H9 (cell line): ENCODE data around the gene OSBPL10. TPM values are rescaled to one million over a fixed set of nuclear protein-coding genes. Genes with fewer than 3 reads are reported as not detected.

Experiments
- DNase-seq: peaks from one replicate; pipeline ENCODE4 v3.0.0-alpha.2; 2017
- H2AFZ ChIP-seq: one replicate; pipeline ENCODE4 v1.6.1; 2013; ENCODE audit warnings: mild to moderate bottlenecking, low read length, control low read depth, moderate library complexity
- H2AK5ac ChIP-seq: 2 replicates; pipeline ENCODE4 v1.6.1; 2013; ENCODE audit warnings: low read length, control low read depth, mixed read lengths; ENCODE audit not compliant: insufficient read length
- H2BK120ac ChIP-seq: one replicate; pipeline ENCODE4 v1.6.1; 2013; ENCODE audit warnings: low read depth, mild to moderate bottlenecking, low read length, control low read depth, inconsistent platforms; ENCODE audit not compliant: poor library complexity, severe bottlenecking
- H2BK12ac ChIP-seq: 2 replicates; pipeline ENCODE4 v1.6.1; 2013; ENCODE audit warnings: low read length, control low read depth, mixed read lengths, low read depth; ENCODE audit not compliant: insufficient read length
- H2BK15ac ChIP-seq: 2 replicates; pipeline ENCODE4 v1.6.1; 2013; ENCODE audit warnings: low read depth, low read length, control low read depth
- H2BK20ac ChIP-seq: one replicate; pipeline ENCODE4 v1.6.1; 2013; ENCODE audit warnings: low read depth, mild to moderate bottlenecking, low read length, control low read depth, inconsistent platforms; ENCODE audit not compliant: poor library complexity, severe bottlenecking
- H2BK5ac ChIP-seq: 2 replicates; pipeline ENCODE4 v1.6.1; 2013; ENCODE audit warnings: low read length, control low read depth, mixed read lengths; ENCODE audit not compliant: insufficient read length
- H3K14ac ChIP-seq: 2 replicates; pipeline ENCODE4 v1.6.1; 2013; ENCODE audit warnings: low read length, control low read depth; ENCODE audit not compliant: insufficient read depth
- H3K18ac ChIP-seq: 2 replicates; pipeline ENCODE4 v1.6.1; 2013; ENCODE audit warnings: low read depth, mild to moderate bottlenecking, mixed read lengths, low read length, control low read depth; ENCODE audit not compliant: insufficient read length
- H3K23ac ChIP-seq: 2 replicates; pipeline ENCODE4 v1.6.1; 2013; ENCODE audit warnings: low read length, control low read depth, mixed read lengths, low read depth; ENCODE audit not compliant: insufficient read length
- H3K23me2 ChIP-seq: 2 replicates; pipeline ENCODE4 v1.6.1; 2013; ENCODE audit warnings: low read depth, mild to moderate bottlenecking, mixed read lengths, low read length, control low read depth; ENCODE audit not compliant: insufficient read length, poor library complexity, severe bottlenecking
- H3K27ac ChIP-seq: 2 replicates; pipeline ENCODE4 v1.5.1; 2013; ENCODE audit warnings: low read length, control low read depth, mixed read lengths, low read depth; ENCODE audit not compliant: insufficient read length
- H3K27me3 ChIP-seq: 2 replicates; pipeline ENCODE4 v1.6.1; 2013; ENCODE audit warnings: low read length, control low read depth, inconsistent platforms; ENCODE audit not compliant: insufficient read depth
- H3K4ac ChIP-seq: 2 replicates; pipeline ENCODE4 v1.6.1; 2013; ENCODE audit warnings: low read depth, mild to moderate bottlenecking, control low read depth, inconsistent platforms, low read length, moderate library complexity
- H3K4me1 ChIP-seq: 2 replicates; pipeline ENCODE4 v1.6.1; 2013; ENCODE audit warnings: low read length, control low read depth, inconsistent platforms; ENCODE audit not compliant: insufficient read depth
- H3K4me2 ChIP-seq: 2 replicates; pipeline ENCODE4 v1.6.1; 2013; ENCODE audit warnings: low read length, control low read depth, mixed read lengths; ENCODE audit not compliant: insufficient read length, insufficient read depth
- H3K56ac ChIP-seq: 2 replicates; pipeline ENCODE4 v1.6.1; 2013; ENCODE audit warnings: low read depth, mild to moderate bottlenecking, mixed read lengths, low read length, control low read depth; ENCODE audit not compliant: insufficient read length
- H3K79me1 ChIP-seq: 2 replicates; pipeline ENCODE4 v1.6.1; 2013; ENCODE audit warnings: low read depth, mild to moderate bottlenecking, moderate library complexity, low read length, control low read depth, inconsistent platforms; ENCODE audit not compliant: insufficient read depth, poor library complexity, severe bottlenecking
- H3K79me2 ChIP-seq: 2 replicates; pipeline ENCODE4 v1.6.1; 2013; ENCODE audit warnings: low read length, control low read depth, inconsistent platforms; ENCODE audit not compliant: insufficient read depth
- H3K9ac ChIP-seq: 2 replicates; pipeline ENCODE4 v1.6.1; 2013; ENCODE audit warnings: low read length, control low read depth, mixed read lengths; ENCODE audit not compliant: insufficient read length; ENCODE audit errors: extremely low read depth
- H3K9me3 ChIP-seq: one replicate; pipeline ENCODE4 v1.6.1; 2013; ENCODE audit warnings: low read depth, low read length, inconsistent platforms; ENCODE audit not compliant: control insufficient read depth
- H3T11ph ChIP-seq: one replicate; pipeline ENCODE4 v1.6.1; 2013; ENCODE audit warnings: mild to moderate bottlenecking, low read length, control low read depth, inconsistent platforms
- H4K20me1 ChIP-seq: one replicate; pipeline ENCODE4 v1.6.1; 2013; ENCODE audit not compliant: control insufficient read depth, insufficient read length, insufficient read depth
- H4K5ac ChIP-seq: 2 replicates; pipeline ENCODE4 v1.6.1; 2013; ENCODE audit warnings: low read depth, mild to moderate bottlenecking, mixed read lengths, low read length, control low read depth; ENCODE audit not compliant: insufficient read length
- H4K8ac ChIP-seq: replicated peaks from 2 replicates; pipeline ENCODE4 v1.6.1; 2013; ENCODE audit warnings: low read length, control low read depth, mixed read lengths, low read depth; ENCODE audit not compliant: insufficient read length
- H4K91ac ChIP-seq: 2 replicates; pipeline ENCODE4 v1.6.1; 2013; ENCODE audit warnings: low read depth, mild to moderate bottlenecking, moderate library complexity, mixed read lengths, low read length, control low read depth; ENCODE audit not compliant: insufficient read length
- H3K27ac Mint-ChIP-seq, 3 experiments: 2 replicates in 2 of 3; 3 replicates in 1 of 3; pipeline ENCODE4 v1.8.0; 2020 to 2021; ENCODE audit warnings: mixed read lengths in 3 of 3, mild to moderate bottlenecking in 1 of 3, moderate library complexity in 1 of 3
- H3K27me3 Mint-ChIP-seq: 2 replicates; pipeline ENCODE4 v1.8.0; 2021; ENCODE audit warnings: low read depth, mild to moderate bottlenecking, moderate library complexity, mixed read lengths
- H3K36me3 Mint-ChIP-seq, 3 experiments: 2 replicates in 2 of 3; 3 replicates in 1 of 3; pipeline ENCODE4 v1.8.0; 2020 to 2021; ENCODE audit warnings: low read depth in 3 of 3, mixed read lengths in 3 of 3; ENCODE audit not compliant: insufficient read depth in 1 of 3
- H3K4me1 Mint-ChIP-seq, 2 experiments: 2 replicates each; pipeline ENCODE4 v1.8.0; 2020; ENCODE audit warnings: mixed read lengths in 2 of 2
- H3K4me3 Mint-ChIP-seq, 2 experiments: 2 replicates in 1 of 2; 3 replicates in 1 of 2; pipeline ENCODE4 v1.8.0; 2020 to 2021; ENCODE audit warnings: mild to moderate bottlenecking in 2 of 2, mixed read lengths in 2 of 2, moderate library complexity in 1 of 2
- H3K9me3 Mint-ChIP-seq, 2 experiments: 2 replicates in 1 of 2; 3 replicates in 1 of 2; pipeline ENCODE4 v1.8.0; 2020; ENCODE audit warnings: mild to moderate bottlenecking in 2 of 2, mixed read lengths in 2 of 2, moderate library complexity in 1 of 2
- WGBS: extraction: QIAGEN DNeasy Blood & Tissue Kit; methylation state at CpG from one replicate; pipeline ENCODE4 v1.1.7; 2013; ENCODE audit warnings: missing lambda C conversion rate, low lambda C conversion rate, mixed read lengths; ENCODE audit not compliant: insufficient read length; ENCODE audit errors: extremely low coverage; 5-methylcytosine and 5-hydroxymethylcytosine counted together
- total RNA-seq: library from RNA; stranded (reverse); gene quantifications from 2 replicates; pipeline ENCODE4 v1.2.1, GENCODE V29; 2021
- TF ChIP-seq, protein P1 (sequence below): fragments of 200-600 bp; sonication (generic); conservative IDR thresholded peaks from 3 replicates; pipeline ENCODE4 v1.8.0; 2021; ENCODE audit warnings: antibody characterized with exemption, mild to moderate bottlenecking

Gene OSBPL10
- total RNA-seq, 1 experiment from 2014 or later: 42.7 TPM

DNA sequence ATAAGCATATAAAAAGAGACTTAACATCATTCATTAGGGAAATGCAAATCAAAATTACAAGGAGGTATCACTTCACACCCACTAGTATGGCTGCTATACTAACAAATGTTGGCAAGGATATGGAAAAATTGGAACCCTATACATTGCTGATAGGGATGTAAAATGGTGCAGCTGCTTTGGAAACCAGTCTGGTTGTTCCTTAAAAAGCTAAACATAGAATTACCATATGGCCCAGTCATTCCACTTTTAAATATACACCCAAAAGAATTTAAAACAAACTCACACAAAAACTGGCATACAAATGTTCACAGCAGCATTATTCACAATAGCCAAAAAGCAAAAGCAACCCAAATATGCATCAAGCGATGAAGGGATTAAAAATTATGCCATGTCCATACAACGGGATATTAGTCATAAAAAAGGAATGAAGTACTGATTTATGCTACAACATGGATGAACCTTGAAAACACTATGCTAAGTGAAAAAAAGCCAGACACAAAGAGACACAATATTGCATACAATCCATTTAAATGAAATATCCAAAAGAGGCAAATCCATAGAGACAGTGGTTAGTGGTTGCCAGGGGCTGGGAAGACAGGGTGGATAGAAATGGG is 118.3 kb downstream of the OSBPL10 start:
- H2BK120ac ChIP-seq: no peak overlapping the region
- H2BK20ac ChIP-seq: no peak overlapping the region
- H2BK15ac ChIP-seq: no peak overlapping the region
- peaks cover 4% of the 10 kb centered on the region; the same call in 1 of the 2 replicates for H3K79me2 ChIP-seq
- no peak overlapping the region for H3T11ph ChIP-seq
- no peaks in the 10 kb centered on the region for H3K9me3 Mint-ChIP-seq
- H3K27me3 Mint-ChIP-seq: no peaks in the 10 kb centered on the region
- no peak overlapping the region for H4K5ac ChIP-seq
- H3K36me3 Mint-ChIP-seq: peaks cover 12 to 14% (median 14%) of the 10 kb centered on the region in 3 experiments
- TF ChIP-seq, protein P1, sequence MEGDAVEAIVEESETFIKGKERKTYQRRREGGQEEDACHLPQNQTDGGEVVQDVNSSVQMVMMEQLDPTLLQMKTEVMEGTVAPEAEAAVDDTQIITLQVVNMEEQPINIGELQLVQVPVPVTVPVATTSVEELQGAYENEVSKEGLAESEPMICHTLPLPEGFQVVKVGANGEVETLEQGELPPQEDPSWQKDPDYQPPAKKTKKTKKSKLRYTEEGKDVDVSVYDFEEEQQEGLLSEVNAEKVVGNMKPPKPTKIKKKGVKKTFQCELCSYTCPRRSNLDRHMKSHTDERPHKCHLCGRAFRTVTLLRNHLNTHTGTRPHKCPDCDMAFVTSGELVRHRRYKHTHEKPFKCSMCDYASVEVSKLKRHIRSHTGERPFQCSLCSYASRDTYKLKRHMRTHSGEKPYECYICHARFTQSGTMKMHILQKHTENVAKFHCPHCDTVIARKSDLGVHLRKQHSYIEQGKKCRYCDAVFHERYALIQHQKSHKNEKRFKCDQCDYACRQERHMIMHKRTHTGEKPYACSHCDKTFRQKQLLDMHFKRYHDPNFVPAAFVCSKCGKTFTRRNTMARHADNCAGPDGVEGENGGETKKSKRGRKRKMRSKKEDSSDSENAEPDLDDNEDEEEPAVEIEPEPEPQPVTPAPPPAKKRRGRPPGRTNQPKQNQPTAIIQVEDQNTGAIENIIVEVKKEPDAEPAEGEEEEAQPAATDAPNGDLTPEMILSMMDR: no peak
- H3K4me3 Mint-ChIP-seq: no peak overlapping the region
- peaks cover 5% of the 10 kb centered on the region for H3K79me1 ChIP-seq
- no CpG with 5 or more reads among the region's 2 CpGs for WGBS
- H3K4me1 ChIP-seq: no peaks in the 10 kb centered on the region; the same call in none of the 2 replicates
- no peak overlapping the region for H3K56ac ChIP-seq
- H3K18ac ChIP-seq: no peak overlapping the region
- no peak overlapping the region for H3K9ac ChIP-seq
- H3K4ac ChIP-seq: no peak overlapping the region
- H3K9me3 ChIP-seq: no peaks in the 10 kb centered on the region
- H4K91ac ChIP-seq: no peak overlapping the region
- H3K27ac Mint-ChIP-seq: no peak overlapping the region
- no peak overlapping the region for H3K14ac ChIP-seq
- H2BK12ac ChIP-seq: no peak overlapping the region
- H3K4me1 Mint-ChIP-seq: peaks cover 6 to 14% of the 10 kb centered on the region in 2 experiments
- no peak overlapping the region for H2AK5ac ChIP-seq
- H3K23me2 ChIP-seq: no peaks in the 10 kb centered on the region
- no peak overlapping the region for H3K27ac ChIP-seq
- H4K20me1 ChIP-seq: no peaks in the 10 kb centered on the region
- H4K8ac ChIP-seq: no peak overlapping the region
- H2AFZ ChIP-seq: no peak overlapping the region
- no peak overlapping the region for H2BK5ac ChIP-seq
- H3K23ac ChIP-seq: no peak overlapping the region
- no peaks in the 10 kb centered on the region for H3K27me3 ChIP-seq
- no peak overlapping the region for H3K4me2 ChIP-seq
- DNase-seq: no peak
